GM21717 (cell line): ENCODE measurements around the gene MAML3.
"Not testable (repeated sequence)": the region's sequence is repeated elsewhere in the genome, so short reads cannot be mapped to it uniquely, and the experiment has no call there.

Experiments used
- ATAC-seq: cut with Tn5 transposase; IDR thresholded peaks from one replicate; pipeline ENCODE4 v1.9.1; 2021; ENCODE audit warnings: mild to moderate bottlenecking, moderate library complexity; ENCODE audit not compliant: unreplicated experiment

Gene MAML3

GRCh38 chr4:139969635-139970266 is 184.2 kb downstream of the MAML3 start:
- ATAC-seq, result no peak

- ATAC-seq, result no peak
Measured at GRCh38 chr4:139968831-139969230, 185.2 kb downstream of the MAML3 start.

DNA sequence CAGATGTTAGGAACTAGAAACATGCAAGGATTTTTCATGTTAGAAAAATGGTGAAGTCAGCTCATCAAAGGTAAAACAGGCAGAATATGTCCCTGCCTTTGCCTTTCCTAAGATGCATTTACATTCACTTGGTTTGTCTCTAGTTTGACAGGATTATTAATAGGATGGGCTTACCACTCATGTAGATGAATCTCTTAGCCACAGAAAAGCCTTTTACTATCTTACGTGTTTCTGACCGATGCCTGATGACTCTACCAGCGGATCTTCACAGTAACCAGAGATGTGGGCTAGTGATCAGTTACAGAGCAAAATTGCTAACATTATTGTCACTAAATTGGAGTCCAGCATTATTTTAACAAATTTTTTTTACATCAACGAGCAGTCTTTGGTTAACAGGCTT is 187.6 kb downstream of the MAML3 start:
- no peak for ATAC-seq

DNA sequence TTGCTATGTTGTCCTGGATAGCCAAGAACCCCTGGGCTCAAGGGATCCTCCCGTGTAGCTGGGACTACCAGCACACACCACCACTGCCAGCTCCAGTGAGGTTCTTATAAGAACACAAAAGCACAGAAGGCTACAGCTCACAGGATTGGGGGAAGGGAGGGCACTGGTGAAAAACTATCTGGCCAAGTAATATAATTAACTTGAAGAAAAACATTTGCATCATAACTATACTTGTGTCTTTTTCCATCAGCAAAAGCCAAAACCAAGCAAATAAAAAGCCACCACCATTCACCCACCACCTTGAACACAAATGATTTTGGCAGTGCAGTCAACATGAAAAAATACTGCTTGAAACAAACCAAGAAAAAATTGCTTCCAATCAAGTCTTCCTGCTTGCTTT is 188.2 kb downstream of the MAML3 start:
- ATAC-seq, result no peak

GRCh38 chr4:139963708-139964107 is 190.3 kb downstream of the MAML3 start:
- no peak for ATAC-seq

DNA sequence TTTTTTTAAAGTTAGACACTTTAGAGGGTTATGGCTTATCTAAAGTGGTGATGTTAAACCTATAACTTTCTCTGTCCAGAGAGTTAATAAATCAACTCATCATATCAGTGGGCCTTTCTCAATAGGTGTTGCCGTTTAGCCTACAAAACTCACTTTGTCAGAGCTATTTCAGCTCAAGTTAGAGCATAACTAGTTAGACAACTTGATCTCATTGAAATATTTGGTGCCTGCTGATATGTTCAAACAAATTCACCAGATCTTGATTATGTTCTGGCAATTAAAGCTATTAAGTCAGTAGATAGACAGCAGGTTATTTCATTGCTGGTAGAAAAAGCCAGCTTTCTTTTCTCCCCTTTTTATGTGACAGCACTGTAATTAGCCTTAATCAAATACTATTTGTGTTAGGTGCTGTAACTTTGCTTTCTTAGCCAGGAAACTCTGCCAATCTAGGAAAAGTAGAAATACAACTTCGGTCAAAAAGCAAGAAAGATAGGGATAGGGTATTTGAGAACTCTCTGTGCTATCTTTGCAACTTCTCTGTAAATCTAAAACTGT is 191.8 kb downstream of the MAML3 start:
- ATAC-seq, result no peak

- ATAC-seq, result no peak
Measured at GRCh38 chr4:139961344-139961946, 192.5 kb downstream of the MAML3 start.

GRCh38 chr4:139959396-139959795 is 194.6 kb downstream of the MAML3 start:
- ATAC-seq, result no peak

- no peak for ATAC-seq
Measured at GRCh38 chr4:139958739-139959098, 195.3 kb downstream of the MAML3 start.

GRCh38 chr4:139957986-139958738 is 195.8 kb downstream of the MAML3 start:
- no peak for ATAC-seq

DNA sequence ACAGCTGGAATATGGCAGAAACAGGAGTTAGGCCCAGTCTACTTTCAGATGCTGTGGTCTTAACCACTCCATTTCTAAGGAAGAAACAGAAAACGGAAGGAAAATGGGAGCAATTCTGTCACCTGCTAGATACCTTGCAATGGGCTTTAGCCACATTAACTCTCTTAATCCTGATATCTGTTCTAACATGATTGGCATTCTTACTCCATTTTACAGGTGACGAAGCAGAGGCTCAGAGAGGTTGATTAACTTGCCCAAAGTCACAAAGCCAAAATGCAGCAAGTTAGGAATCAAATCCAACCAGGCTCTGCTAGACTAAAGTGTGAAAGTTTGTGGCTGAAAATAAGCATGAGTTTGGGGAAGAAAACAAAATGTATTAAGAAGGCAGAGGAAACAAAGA is 196.9 kb downstream of the MAML3 start:
- no peak for ATAC-seq

- ATAC-seq, result no peak
Measured at GRCh38 chr4:139956507-139957017, 197.4 kb downstream of the MAML3 start.

DNA sequence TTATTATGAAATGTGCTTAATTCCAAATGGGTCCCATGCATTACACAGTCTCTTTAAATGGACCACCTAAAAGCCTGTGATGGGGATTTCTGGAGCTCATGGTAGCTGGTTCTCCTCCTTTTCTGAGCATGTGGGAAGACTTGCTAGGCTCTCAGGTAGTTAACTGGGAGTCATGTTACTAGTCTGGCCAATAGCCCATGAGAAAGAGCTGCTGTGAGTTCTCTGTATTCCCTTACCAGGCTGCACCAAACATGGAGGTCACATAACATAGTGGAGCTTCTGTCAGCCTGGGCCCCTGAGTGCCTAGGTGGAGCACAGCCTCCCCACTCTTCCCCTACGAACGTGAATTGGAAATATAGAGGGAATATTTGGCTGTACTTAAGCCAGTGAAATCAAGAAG is 198.4 kb downstream of the MAML3 start:
- no peak for ATAC-seq

DNA sequence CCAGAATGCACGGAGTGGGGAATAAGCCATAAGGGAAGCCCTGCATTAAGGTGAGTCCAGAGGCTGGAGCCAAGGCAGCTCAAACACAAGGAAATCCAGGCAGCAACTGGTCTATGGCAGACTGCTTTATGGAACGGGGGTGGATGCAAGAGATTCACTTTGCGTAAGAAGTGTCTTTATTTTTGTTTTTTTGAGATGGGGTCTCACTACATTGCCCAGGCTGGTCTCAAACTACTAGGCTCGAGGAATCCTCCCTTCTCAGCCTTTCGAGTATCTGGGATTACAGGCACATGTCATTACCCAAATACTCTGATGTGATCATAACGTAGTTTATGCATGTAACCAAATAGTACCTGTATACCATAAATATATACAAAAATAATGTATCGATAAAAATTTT is 199.5 kb downstream of the MAML3 start:
- ATAC-seq, result no peak

- peak; percentile 6 for ATAC-seq
Measured at GRCh38 chr4:139951021-139951420, 203.0 kb downstream of the MAML3 start.

- ATAC-seq, result peak; percentile 80
Measured at GRCh38 chr4:139950568-139950967, 203.4 kb downstream of the MAML3 start.

- not testable (repeated sequence) for ATAC-seq
Measured at GRCh38 chr4:139944916-139945315, 209.1 kb downstream of the MAML3 start.

GRCh38 chr4:139943277-139943676 is 210.7 kb downstream of the MAML3 start:
- ATAC-seq, result no peak

- no peak for ATAC-seq
Measured at GRCh38 chr4:139942241-139942640, 211.7 kb downstream of the MAML3 start.

- ATAC-seq, result no peak
Measured at GRCh38 chr4:139940600-139940999, 213.4 kb downstream of the MAML3 start.

GRCh38 chr4:139938414-139938813 is 215.6 kb downstream of the MAML3 start:
- ATAC-seq, result no peak

- no peak for ATAC-seq
Measured at GRCh38 chr4:139935911-139936310, 218.1 kb downstream of the MAML3 start.
